ENCODE results near the gene RPA3.

DNA sequence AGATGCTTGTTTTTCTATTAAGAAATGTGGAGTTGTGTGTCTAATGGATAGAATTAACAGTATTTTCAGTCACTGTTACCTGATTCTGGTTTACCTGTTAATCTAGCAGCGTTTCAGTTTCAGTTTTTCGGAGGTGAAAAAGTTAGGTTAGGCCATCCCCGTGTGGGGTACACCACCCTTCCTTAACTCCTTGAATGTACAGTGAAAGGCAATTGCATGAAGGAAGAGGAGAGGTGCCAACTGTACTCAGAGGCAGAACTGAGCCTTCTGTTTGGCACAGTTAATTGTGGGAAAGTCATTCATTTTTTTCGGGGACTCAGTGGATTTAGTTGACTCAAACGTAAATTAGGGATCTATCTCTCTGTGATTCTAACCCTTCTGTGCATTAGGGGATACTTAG, 35.5 kb downstream of the RPA3 start:
- TF ChIP-seq CTCF (IDR thresholded peaks at IDR 0.05; ENCODE audit: low read depth, low read length) (no peak), POLR2A (IDR thresholded peaks at IDR 0.05; ENCODE audit: extremely low read depth, insufficient read length) (no peak), MYC (IDR thresholded peaks at IDR 0.05; ENCODE audit: low read depth, low read length) (no peak)
- TF ChIP-seq, protein P1, sequence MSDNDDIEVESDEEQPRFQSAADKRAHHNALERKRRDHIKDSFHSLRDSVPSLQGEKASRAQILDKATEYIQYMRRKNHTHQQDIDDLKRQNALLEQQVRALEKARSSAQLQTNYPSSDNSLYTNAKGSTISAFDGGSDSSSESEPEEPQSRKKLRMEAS (IDR thresholded peaks at IDR 0.05; ENCODE audit: low read depth, low read length), result no peak
